ENCODE data around the gene GPBP1. TPM values are rescaled to one million over a fixed set of nuclear protein-coding genes. Genes with fewer than 3 reads are reported as not detected.

GPBP1 gene
- total RNA-seq, 1 experiment from 2014 or later = 100 TPM

DNA sequence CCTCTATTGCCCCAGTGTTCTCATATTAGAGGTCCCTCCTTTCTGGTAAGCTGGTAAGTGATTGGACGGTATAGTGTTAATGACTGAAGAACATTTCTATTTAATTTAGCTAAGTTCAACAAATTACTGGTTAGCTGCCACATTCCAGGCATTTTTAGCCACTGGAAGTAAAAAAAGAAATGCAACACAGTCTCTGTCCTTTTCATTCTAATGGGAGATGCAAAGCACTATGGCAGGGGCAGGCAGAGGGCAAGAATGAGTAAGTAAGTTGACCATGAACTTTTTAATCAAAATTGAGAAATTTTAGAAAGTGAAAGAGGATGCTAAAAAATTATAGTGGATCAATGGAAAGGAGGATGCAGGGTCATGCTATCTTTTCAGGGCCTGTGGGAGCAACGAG lies 137.4 kb downstream of the GPBP1 start (continued):
- TF ChIP-seq, protein P1, sequence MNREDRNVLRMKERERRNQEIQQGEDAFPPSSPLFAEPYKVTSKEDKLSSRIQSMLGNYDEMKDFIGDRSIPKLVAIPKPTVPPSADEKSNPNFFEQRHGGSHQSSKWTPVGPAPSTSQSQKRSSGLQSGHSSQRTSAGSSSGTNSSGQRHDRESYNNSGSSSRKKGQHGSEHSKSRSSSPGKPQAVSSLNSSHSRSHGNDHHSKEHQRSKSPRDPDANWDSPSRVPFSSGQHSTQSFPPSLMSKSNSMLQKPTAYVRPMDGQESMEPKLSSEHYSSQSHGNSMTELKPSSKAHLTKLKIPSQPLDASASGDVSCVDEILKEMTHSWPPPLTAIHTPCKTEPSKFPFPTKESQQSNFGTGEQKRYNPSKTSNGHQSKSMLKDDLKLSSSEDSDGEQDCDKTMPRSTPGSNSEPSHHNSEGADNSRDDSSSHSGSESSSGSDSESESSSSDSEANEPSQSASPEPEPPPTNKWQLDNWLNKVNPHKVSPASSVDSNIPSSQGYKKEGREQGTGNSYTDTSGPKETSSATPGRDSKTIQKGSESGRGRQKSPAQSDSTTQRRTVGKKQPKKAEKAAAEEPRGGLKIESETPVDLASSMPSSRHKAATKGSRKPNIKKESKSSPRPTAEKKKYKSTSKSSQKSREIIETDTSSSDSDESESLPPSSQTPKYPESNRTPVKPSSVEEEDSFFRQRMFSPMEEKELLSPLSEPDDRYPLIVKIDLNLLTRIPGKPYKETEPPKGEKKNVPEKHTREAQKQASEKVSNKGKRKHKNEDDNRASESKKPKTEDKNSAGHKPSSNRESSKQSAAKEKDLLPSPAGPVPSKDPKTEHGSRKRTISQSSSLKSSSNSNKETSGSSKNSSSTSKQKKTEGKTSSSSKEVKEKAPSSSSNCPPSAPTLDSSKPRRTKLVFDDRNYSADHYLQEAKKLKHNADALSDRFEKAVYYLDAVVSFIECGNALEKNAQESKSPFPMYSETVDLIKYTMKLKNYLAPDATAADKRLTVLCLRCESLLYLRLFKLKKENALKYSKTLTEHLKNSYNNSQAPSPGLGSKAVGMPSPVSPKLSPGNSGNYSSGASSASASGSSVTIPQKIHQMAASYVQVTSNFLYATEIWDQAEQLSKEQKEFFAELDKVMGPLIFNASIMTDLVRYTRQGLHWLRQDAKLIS (CRISPR knock-in tag; IDR thresholded peaks at IDR 0.05; ENCODE audit: borderline replicate concordance) = no peak
- TF ChIP-seq FOXJ3 (CRISPR knock-in tag; IDR thresholded peaks at IDR 0.05; ENCODE audit: borderline replicate concordance) (no peak), MXD4 (CRISPR knock-in tag; IDR thresholded peaks at IDR 0.05; ENCODE audit: borderline replicate concordance) (no peak), CBFB (CRISPR knock-in tag; IDR thresholded peaks at IDR 0.05; ENCODE audit: low read depth) (no peak), FOXP1 (CRISPR knock-in tag; IDR thresholded peaks at IDR 0.05; ENCODE audit: borderline replicate concordance) (no peak), GTF2I (CRISPR knock-in tag; conservative IDR thresholded peaks at IDR 0.05) (no peak), NR1H2 (CRISPR knock-in tag; IDR thresholded peaks at IDR 0.05) (no peak)
- TF ChIP-seq, protein P2, sequence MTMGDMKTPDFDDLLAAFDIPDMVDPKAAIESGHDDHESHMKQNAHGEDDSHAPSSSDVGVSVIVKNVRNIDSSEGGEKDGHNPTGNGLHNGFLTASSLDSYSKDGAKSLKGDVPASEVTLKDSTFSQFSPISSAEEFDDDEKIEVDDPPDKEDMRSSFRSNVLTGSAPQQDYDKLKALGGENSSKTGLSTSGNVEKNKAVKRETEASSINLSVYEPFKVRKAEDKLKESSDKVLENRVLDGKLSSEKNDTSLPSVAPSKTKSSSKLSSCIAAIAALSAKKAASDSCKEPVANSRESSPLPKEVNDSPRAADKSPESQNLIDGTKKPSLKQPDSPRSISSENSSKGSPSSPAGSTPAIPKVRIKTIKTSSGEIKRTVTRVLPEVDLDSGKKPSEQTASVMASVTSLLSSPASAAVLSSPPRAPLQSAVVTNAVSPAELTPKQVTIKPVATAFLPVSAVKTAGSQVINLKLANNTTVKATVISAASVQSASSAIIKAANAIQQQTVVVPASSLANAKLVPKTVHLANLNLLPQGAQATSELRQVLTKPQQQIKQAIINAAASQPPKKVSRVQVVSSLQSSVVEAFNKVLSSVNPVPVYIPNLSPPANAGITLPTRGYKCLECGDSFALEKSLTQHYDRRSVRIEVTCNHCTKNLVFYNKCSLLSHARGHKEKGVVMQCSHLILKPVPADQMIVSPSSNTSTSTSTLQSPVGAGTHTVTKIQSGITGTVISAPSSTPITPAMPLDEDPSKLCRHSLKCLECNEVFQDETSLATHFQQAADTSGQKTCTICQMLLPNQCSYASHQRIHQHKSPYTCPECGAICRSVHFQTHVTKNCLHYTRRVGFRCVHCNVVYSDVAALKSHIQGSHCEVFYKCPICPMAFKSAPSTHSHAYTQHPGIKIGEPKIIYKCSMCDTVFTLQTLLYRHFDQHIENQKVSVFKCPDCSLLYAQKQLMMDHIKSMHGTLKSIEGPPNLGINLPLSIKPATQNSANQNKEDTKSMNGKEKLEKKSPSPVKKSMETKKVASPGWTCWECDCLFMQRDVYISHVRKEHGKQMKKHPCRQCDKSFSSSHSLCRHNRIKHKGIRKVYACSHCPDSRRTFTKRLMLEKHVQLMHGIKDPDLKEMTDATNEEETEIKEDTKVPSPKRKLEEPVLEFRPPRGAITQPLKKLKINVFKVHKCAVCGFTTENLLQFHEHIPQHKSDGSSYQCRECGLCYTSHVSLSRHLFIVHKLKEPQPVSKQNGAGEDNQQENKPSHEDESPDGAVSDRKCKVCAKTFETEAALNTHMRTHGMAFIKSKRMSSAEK (CRISPR knock-in tag; IDR thresholded peaks at IDR 0.05; ENCODE audit: borderline replicate concordance) = no peak
- TF ChIP-seq, protein P3, sequence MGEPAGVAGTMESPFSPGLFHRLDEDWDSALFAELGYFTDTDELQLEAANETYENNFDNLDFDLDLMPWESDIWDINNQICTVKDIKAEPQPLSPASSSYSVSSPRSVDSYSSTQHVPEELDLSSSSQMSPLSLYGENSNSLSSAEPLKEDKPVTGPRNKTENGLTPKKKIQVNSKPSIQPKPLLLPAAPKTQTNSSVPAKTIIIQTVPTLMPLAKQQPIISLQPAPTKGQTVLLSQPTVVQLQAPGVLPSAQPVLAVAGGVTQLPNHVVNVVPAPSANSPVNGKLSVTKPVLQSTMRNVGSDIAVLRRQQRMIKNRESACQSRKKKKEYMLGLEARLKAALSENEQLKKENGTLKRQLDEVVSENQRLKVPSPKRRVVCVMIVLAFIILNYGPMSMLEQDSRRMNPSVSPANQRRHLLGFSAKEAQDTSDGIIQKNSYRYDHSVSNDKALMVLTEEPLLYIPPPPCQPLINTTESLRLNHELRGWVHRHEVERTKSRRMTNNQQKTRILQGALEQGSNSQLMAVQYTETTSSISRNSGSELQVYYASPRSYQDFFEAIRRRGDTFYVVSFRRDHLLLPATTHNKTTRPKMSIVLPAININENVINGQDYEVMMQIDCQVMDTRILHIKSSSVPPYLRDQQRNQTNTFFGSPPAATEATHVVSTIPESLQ (CRISPR knock-in tag; IDR thresholded peaks at IDR 0.05) = no peak

DNA sequence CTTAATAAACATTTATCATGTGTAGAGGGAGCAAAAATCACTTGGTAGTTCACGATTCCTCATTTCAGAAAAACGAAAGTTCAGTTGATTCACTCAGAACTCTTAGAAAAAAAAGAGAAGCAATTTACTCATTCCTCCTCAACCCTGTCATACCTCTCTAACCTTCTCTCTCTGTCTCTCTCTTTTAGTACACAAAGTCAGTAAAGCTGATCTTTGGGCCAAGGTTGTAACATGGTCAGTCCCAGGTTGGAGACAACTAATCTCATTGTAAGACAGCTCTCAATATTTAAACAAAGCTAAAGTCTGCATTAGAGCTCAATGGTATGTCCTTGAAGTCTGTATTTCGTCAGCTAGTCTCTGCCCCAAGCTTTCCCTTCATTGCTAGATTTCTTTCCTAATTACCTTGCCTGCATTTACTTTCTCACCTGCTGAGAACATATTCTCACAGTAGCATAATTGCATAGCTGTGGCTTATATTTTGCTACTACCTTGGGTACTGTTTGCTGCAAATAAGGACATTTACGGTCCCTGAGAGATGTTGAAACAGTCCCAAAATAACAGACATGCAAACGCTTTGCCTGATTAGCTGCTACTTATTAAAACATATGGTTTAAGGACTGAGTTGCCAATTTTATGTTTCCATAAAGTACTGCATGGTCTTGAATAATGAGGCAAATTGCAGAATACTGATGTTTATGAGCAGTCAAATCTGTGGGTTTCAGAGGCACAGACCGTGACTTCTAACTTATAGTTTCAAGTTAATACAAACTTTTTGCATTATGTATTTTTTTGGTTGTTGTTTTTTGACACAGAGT lies 138.3 kb downstream of the GPBP1 start:
- ChIA-PET POLR2A (no interaction called here), CTCF (interaction anchor here (1.2 to 1.3 kb wide), 2 partner anchors 14 to 217 kb away, joined by 3 to 6 read pairs; no protein-coding TSS in a partner anchor)
- DNase-seq (ENCODE audit: low spot score) (no peak), ATAC-seq (no peak)
- Mint-ChIP-seq H3K27me3 (ENCODE audit: low read depth) (no peaks in the 10 kb centered on the region; the same call in 1 of the 2 replicates), H3K27ac (no peak overlapping the region; the same call in 1 of the 2 replicates), H3K9me3 (peaks cover 31% of the 10 kb centered on the region), H3K4me3 (no peak overlapping the region), H3K4me1 (peaks cover 13% of the 10 kb centered on the region), H3K36me3 (peaks cover 20% of the 10 kb centered on the region)
- TF ChIP-seq ZNF512 (CRISPR knock-in tag; IDR thresholded peaks at IDR 0.05; ENCODE audit: borderline replicate concordance) (no peak), ZNF138 (CRISPR knock-in tag; conservative IDR thresholded peaks at IDR 0.05) (no peak), RORB (CRISPR knock-in tag; IDR thresholded peaks at IDR 0.05) (no peak), USF1 (CRISPR knock-in tag; IDR thresholded peaks at IDR 0.05) (no peak), GTF2I (CRISPR knock-in tag; conservative IDR thresholded peaks at IDR 0.05) (no peak), ZBTB21 (CRISPR knock-in tag; IDR thresholded peaks at IDR 0.05; ENCODE audit: borderline replicate concordance) (no peak), KAT7 (CRISPR knock-in tag; IDR thresholded peaks at IDR 0.05; ENCODE audit: borderline replicate concordance) (no peak), IRF1 (CRISPR knock-in tag; IDR thresholded peaks at IDR 0.05) (no peak)
- TF ChIP-seq, protein P1 (CRISPR knock-in tag; IDR thresholded peaks at IDR 0.05; ENCODE audit: borderline replicate concordance) = no peak
